ENCODE measurements around the gene MSI1.
"Not testable (repeated sequence)": the region's sequence is repeated elsewhere in the genome, so short reads cannot be mapped to it uniquely, and the experiment has no call there.

The MSI1 gene

GRCh38 chr12:120356567-120357030 is 12.4 kb downstream of the MSI1 start:
- peak; percentile 92 for DNase-seq (ENCODE audit: low spot score)

- no peak for DNase-seq (ENCODE audit: low spot score)
Observed at GRCh38 chr12:120353556-120354317, 15.2 kb downstream of the MSI1 start.

DNA sequence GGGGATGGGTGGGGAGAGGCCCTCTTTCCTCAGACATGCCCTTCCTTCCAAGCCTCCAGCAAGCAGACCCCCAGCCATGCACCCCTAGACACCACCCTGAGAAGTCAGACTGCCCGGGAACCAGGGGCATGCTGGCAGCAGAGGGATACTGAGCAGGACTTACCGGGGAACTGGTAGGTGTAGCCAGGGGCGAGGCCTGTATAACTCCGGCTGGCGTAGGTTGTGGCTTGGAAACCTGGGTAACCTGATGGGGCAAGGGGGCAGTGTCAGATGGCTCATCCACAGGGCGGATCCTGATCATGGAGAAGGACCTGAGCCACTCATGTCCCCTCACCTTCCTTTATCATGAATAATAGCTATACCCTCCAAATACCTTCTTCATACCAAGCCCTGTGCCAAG is 15.8 kb downstream of the MSI1 start:
- no peak for DNase-seq (ENCODE audit: low spot score)

GRCh38 chr12:120352117-120352516 is 16.8 kb downstream of the MSI1 start:
- DNase-seq (ENCODE audit: low spot score), result no peak

- DNase-seq (ENCODE audit: low spot score), result no peak
Observed at GRCh38 chr12:120350576-120351350, 18.2 kb downstream of the MSI1 start.

- DNase-seq (ENCODE audit: low spot score), result no peak
Observed at GRCh38 chr12:120347766-120348165, 21.2 kb downstream of the MSI1 start.

GRCh38 chr12:120346681-120347080 is 22.3 kb downstream of the MSI1 start:
- DNase-seq (ENCODE audit: low spot score), result no peak

DNA sequence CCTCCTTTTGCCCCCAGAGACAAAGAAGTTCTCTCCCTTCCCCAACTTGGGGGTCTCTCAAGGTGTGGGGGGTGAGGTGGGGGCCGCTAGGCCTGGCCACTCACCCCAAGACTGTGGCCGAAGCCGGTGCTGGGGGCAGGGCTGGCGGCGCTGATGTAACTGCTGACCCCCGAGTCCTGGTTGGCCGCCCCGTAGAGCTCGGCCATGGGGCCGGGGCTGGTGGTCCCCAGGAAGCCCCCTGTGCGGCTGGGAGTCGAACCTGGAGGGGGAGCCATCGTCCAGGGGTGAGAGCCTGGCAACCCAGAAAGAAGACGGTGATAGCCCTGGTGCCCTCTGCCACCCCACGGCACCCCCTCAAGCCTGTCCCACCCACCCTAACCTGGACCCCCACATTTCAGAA is 22.9 kb downstream of the MSI1 start:
- DNase-seq (ENCODE audit: low spot score), result no peak

DNA sequence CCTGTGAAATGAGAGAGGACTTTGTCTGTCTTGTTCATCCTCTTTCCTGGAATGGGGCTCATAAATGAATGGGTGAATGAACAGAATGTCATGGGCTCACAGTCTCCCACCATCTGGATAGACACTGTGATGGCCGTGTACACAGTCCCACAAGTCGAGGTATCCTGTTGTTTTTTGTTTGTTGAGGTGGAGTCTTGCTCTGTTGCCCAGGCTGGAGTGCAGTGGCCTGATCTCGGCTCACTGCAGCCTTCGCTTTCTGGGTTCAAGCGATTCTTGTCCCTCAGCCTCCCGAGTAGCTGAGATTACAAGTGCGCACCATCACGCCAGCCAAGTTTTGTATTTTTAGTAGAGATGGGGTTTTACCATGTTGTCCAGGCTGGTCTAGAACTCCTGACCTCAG is 25.3 kb downstream of the MSI1 start:
- DNase-seq (ENCODE audit: low spot score), result no peak

DNA sequence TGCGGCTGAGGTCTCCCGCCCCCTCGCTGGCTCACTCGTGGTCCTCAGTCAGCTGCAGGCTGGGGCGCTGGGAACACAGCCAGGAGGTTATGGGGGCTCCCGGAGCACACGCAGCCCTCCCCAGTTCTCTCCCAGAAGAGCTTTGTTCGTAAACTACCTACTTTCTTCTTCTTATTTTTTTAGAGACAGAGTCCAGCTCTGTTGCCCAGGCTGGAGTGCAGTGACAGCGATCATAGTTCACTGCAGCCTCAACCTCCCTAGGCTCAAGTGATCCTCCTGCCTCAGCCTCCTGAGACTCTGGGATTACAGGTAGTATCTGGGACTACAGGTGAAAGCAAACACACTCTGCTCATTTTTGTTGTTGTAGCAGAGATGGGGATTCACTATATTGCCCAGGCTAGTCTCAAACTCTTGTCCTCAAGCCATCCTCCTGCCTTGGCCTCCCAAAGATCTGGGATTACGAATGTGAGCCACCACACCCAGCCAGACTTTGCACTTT is 25.9 kb downstream of the MSI1 start:
- DNase-seq (ENCODE audit: low spot score), result no peak

DNA sequence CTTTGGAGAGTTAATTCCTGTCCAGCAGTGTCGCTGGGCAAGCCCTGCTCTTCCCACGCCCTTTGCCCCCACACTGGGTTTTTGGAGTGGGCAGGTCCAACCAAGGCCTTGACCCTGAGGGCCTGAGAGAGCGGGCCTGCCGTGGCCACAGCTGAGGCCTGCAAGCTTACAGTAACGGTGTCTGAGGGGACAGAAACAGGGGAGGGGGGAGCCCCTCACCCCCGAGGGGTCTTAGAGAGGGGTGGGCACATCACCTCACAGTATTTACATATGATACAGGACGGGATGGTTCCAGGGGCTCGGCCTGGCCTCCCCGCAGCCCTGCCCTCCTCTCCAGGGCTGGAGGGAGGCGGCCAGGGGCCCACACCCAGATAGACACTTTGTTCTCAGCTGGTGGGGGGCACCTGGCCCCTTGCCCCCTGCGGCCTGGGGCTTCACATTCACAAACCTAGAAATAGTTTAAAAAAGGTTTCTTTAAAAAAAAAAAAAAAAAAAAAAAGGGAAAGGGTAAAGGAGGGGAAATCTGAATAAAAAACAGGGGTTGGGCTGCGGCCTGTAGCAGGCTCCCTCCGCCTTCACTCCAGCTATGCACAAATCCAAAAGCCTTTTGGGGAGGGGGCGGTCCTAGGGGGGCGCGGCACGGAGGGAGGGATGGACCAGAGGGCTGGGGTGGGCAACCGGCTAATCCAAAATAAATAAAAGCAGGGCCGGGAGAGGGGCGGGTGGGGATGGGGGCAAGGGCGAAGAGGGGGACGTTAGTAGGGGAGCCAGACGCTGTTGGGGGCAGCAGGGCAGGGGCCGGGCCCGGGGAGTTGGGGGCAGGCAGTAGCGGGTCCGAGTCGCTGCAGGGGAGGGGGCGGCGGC is 26.6 kb downstream of the MSI1 start:
- peak; percentile 48 for DNase-seq (ENCODE audit: low spot score)

DNA sequence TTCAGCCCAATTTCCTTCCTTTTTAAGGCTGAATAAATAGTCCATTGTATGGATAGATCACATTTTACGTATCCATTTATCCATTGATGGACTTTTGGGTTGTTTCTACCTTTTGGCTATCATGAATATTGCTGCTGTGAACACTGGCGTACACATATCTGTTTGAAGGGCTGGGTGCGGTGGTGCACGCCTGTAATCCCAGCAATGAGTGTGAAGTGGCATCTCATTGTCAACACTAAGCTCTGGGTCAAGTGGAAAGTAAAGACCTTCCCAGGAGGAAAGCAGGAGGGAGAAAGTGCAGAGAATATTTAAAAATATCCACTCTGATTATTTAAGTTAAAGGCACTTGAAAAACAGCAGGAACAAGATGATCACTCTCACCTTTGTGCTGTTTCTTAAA is 29.7 kb downstream of the MSI1 start:
- DNase-seq (ENCODE audit: low spot score), result no peak

DNA sequence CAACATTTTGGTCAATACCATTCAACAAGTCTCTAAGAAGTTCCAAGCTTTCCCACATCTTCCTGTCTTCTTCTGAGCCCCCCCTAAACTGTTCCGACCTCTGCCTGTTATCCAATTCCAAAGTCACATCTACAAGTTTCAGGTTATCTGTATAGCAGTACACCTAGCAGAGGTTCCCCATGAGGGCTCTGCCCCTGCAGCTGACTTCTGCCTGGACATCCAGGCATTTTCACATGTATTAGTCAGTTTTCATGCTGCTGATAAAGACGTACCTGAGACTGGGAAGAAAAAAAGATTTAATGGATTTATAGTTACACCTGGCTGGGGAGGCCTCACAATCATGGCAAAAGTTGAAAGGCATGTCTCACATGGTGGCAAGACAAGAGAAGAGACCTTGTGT is 31.2 kb downstream of the MSI1 start:
- DNase-seq (ENCODE audit: low spot score), result no peak

DNA sequence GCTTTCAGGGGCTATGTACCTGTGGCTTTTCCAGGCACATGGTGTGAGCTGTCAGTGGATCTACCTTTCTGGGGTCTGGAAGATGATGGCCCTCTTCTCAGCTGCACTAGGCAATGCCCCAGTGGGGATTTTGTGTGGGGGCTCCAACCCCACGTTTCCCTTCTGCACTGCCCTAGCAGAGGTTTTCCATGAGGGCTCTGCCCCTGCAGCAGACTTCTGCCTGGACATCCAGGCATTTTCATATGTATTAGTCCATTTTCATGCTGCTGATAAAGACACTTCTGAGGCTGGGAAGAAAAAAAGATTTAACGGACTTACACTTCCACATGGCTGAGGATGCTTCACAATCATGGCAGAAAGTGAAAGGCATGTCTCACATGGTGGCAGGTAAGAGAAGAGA is 32.6 kb downstream of the MSI1 start:
- not testable (repeated sequence) for DNase-seq (ENCODE audit: low spot score)

GRCh38 chr12:120335447-120335846 is 33.5 kb downstream of the MSI1 start:
- peak; percentile 26 for DNase-seq (ENCODE audit: low spot score)

DNA sequence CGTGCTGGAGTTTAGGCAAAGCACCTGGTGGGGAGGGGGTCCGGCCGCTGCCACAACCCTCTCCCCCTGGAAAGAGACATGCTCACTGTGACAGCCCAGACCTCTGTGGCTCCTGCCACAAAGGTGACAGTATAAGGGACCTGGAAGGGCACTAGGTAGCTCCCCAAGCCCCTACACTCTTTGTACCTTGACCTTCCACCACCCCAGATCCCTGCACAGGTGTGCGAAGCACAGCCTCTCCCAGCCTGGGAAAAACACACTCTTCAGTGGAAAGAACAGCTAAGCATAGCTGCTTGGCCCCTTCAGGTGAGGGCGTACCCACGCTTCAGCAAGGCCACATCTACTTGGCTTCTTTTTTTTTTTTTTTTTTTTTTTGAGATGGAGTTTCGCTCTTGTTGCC is 36.4 kb downstream of the MSI1 start:
- DNase-seq (ENCODE audit: low spot score), result no peak

- DNase-seq (ENCODE audit: low spot score), result no peak
Observed at GRCh38 chr12:120332041-120332440, 36.9 kb downstream of the MSI1 start.

GRCh38 chr12:120331390-120331789 is 37.6 kb downstream of the MSI1 start:
- DNase-seq (ENCODE audit: low spot score), result no peak

GRCh38 chr12:120328228-120328627 is 40.7 kb downstream of the MSI1 start:
- DNase-seq (ENCODE audit: low spot score), result no peak

GRCh38 chr12:120327593-120327992 is 41.4 kb downstream of the MSI1 start, which contains the start of gene PLA2G1B:
PLA2G1B (minus strand) TSS chr12:120327779; CDS start chr12:120327753, 26 bp downstream.
- no peak for DNase-seq (ENCODE audit: low spot score)

DNA sequence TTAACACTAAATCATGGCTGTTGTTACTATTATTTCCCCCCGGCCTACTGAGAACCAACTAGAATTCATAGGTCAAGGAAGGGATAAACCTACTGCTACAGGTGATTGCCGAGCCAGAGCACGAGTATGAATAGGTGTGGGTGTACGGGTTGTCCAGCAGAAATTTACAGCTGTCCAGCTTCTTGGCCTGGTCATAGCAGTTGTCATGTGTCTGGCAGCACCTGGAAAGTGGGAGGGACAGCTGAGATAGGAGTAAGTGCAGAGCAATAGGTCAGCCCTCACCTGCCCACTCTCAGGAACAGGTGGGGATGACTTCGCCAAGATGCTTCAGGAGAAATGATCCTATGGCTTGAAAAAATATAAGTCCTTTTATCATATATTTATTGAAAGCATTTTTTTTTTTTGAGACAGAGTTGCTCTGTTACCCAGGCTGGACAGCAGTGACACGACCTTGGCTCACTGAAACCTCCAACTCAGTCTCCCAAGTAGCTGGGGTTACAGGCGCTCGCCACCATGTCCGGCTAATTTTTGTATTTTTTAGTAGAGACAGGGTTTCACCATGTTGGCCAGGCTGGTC is 44.0 kb downstream of the MSI1 start:
- DNase-seq (ENCODE audit: low spot score), result no peak

DNA sequence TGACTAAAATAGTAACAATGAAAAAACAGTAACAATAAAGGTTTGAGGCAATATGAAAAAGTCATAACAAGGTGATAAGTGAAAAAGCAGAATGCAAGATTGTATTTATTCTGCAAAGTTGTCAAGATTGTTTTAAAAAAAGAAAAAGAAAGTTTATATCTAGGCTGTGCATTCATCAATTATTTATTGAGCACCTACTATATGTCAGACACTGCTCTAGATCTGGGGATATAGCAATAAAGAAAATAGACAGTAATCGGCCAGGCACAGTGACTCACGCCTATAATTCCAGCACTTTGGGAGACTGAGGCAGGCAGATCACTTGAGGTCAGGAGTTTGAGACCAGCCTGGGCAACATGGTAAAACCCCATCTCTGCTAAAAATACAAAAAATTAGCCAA is 45.2 kb downstream of the MSI1 start:
- no peak for DNase-seq (ENCODE audit: low spot score)

Data from iPS-NIHi11 (cell line).